Stimulated activated CD4-positive, alpha-beta T cell treated with anti-CD3 and anti-CD28 coated beads, Interleukin-1b, Interleukin-23, amount 100 ng/mL, for 24 hours (primary cell): ENCODE data around the gene PDK2.

ENCODE experiments used
- DNase-seq, 4 experiments: peaks; one replicate each; pipeline ENCODE4 v3.0.0-alpha.2; 2020; ENCODE audit warnings: low read depth in 4 of 4, low spot score in 1 of 4

The PDK2 gene

GRCh38 chr17:50099003-50099402 is 3.9 kb downstream of the PDK2 start:
- no peak for DNase-seq

- no peak for DNase-seq
These were observed 5.3 kb downstream of the PDK2 start for GRCh38 chr17:50100480-50100883.

- DNase-seq = no peak
These were observed 5.8 kb downstream of the PDK2 start for GRCh38 chr17:50100921-50101345.

GRCh38 chr17:50101346-50102163 is 6.4 kb downstream of the PDK2 start:
- DNase-seq = no peak

GRCh38 chr17:50102164-50102991 is 7.2 kb downstream of the PDK2 start:
- DNase-seq = no peak

GRCh38 chr17:50103252-50103651 is 8.1 kb downstream of the PDK2 start:
- no peak for DNase-seq

GRCh38 chr17:50103941-50104340 is 8.8 kb downstream of the PDK2 start:
- DNase-seq = no peak

GRCh38 chr17:50105811-50106210 is 10.7 kb downstream of the PDK2 start:
- DNase-seq = no peak

- no peak for DNase-seq
These were observed 11.4 kb downstream of the PDK2 start for GRCh38 chr17:50106393-50107131.

GRCh38 chr17:50107790-50108414 is 12.8 kb downstream of the PDK2 start:
- no peak for DNase-seq

GRCh38 chr17:50108556-50108955 is 13.4 kb downstream of the PDK2 start:
- no peak for DNase-seq

GRCh38 chr17:50109207-50109606 is 14.1 kb downstream of the PDK2 start:
- no peak for DNase-seq

- DNase-seq = no peak
These were observed 14.6 kb downstream of the PDK2 start for GRCh38 chr17:50109785-50110184.

GRCh38 chr17:50110591-50111349 is 15.6 kb downstream of the PDK2 start:
- DNase-seq = no peak

- DNase-seq = no peak
These were observed 16.8 kb downstream of the PDK2 start for GRCh38 chr17:50111673-50112655.

- no peak for DNase-seq
These were observed 17.5 kb downstream of the PDK2 start for GRCh38 chr17:50112694-50113093.

GRCh38 chr17:50113624-50114320 is 18.6 kb downstream of the PDK2 start:
- no peak for DNase-seq

GRCh38 chr17:50114401-50114800 is 19.2 kb downstream of the PDK2 start:
- DNase-seq = no peak
